Muscle of leg (tissue), 11 donors: ENCODE data around the gene FOXB1. TPM values are rescaled to one million over a fixed set of nuclear protein-coding genes. Genes with fewer than 3 reads are reported as not detected.

ENCODE experiments used
- DNase-seq: peaks from one replicate; pipeline ENCODE4 v3.0.0; 2013
- H3K27ac ChIP-seq: one replicate; pipeline ENCODE4 v1.5.1; 2013; ENCODE audit warnings: mild to moderate bottlenecking, low read length, control low read depth
- H3K27me3 ChIP-seq: one replicate; pipeline ENCODE4 v1.6.1; 2013; ENCODE audit warnings: low read length; ENCODE audit not compliant: control insufficient read depth, insufficient read depth
- H3K36me3 ChIP-seq: one replicate; pipeline ENCODE4 v1.6.1; 2013; ENCODE audit warnings: low read length; ENCODE audit not compliant: control insufficient read depth, insufficient read depth
- H3K4me1 ChIP-seq: one replicate; pipeline ENCODE4 v1.6.1; 2013; ENCODE audit warnings: low read length; ENCODE audit not compliant: control insufficient read depth, insufficient read depth
- H3K4me3 ChIP-seq: one replicate; pipeline ENCODE4 v1.5.1; 2013; ENCODE audit warnings: low read length, control low read depth
- H3K9me3 ChIP-seq: replicated peaks from 2 replicates; pipeline ENCODE4 v1.6.1; 2013; ENCODE audit warnings: low read depth, low read length; ENCODE audit not compliant: control insufficient read depth
- WGBS: methylation state at CpG from one replicate; pipeline ENCODE4 v1.1.5; 2013; ENCODE audit warnings: missing lambda C conversion rate; ENCODE audit not compliant: insufficient coverage; 5-methylcytosine and 5-hydroxymethylcytosine counted together
- polyA plus RNA-seq, 8 donors: library from polyadenylated mRNA; unstranded; fragments of 120-200 nt; gene quantifications; one replicate each; pipeline versions ENCODE4 v1.2.1 to v1.2.3, GENCODE V29; 2013; ENCODE audit warnings: inconsistent platforms in 1 of 8, low replicate concordance in 1 of 8; ENCODE audit not compliant: insufficient read length in 8 of 8, insufficient read depth in 1 of 8
- total RNA-seq: library from RNA; stranded (reverse); fragments of 120-200 nt; gene quantifications from one replicate; pipeline ENCODE4 v1.2.4, GENCODE V29; 2013

The FOXB1 gene
- total and polyA plus RNA-seq, 9 donors: not detected

- H3K36me3 ChIP-seq: no peaks in the 10 kb centered on the region
- H3K27me3 ChIP-seq: peaks cover 63% of the 10 kb centered on the region
- no peak for DNase-seq
- WGBS: no CpG with 5 or more reads among the region's 2 CpGs
- H3K27ac ChIP-seq: no peak overlapping the region
- H3K9me3 ChIP-seq: no peaks in the 10 kb centered on the region
- H3K4me1 ChIP-seq: peaks cover 7% of the 10 kb centered on the region
- H3K4me3 ChIP-seq: no peak overlapping the region
Observed at GRCh38 chr15:59991834-59992233, 12.3 kb upstream of the FOXB1 start.

- no peaks in the 10 kb centered on the region for H3K9me3 ChIP-seq
- peaks cover 67% of the 10 kb centered on the region for H3K27me3 ChIP-seq
Observed at GRCh38 chr15:59993041-59993750, 10.9 kb upstream of the FOXB1 start.

DNA sequence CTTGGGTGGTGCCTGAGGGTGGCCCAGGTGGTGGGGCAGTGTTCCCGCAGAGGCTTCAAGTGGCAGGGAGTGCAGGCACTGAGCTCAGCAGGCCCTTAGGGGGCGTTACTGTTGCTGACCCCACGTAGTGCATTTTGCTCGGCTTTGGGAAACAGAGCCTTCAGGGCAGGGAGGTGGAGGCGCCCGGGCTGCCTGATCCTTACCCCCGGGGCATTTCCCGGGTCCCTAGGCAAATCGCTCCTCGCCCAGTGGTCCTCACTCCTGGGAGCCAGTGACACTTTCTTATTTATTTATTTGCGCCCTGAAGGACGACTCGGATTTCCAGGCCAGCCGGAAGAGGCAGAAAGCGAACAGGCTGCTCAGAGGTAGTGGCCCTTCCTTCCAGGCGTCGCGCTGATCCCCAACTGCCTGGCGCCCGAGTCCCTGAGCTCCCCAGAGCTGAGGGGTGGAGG lies 10.1 kb upstream of the FOXB1 start:
- Histone ChIP-seq H3K4me1 (peaks cover 10% of the 10 kb centered on the region), H3K27me3 (peaks cover 71% of the 10 kb centered on the region), H3K4me3 (no peak overlapping the region), H3K9me3 (no peaks in the 10 kb centered on the region), H3K36me3 (no peaks in the 10 kb centered on the region), H3K27ac (no peak overlapping the region)
- 0% methylated on average over 14 of the region's 20 CpGs for WGBS
- no peak for DNase-seq

More at GRCh38 chr15:59993041-59993750, 10.9 kb upstream of the FOXB1 start:
- WGBS: 20% methylated on average over 14 of the region's 35 CpGs
- Histone ChIP-seq H3K4me3 (no peak overlapping the region), H3K27ac (no peak overlapping the region), H3K36me3 (no peaks in the 10 kb centered on the region), H3K4me1 (peaks cover 10% of the 10 kb centered on the region)
- no peak for DNase-seq

DNA sequence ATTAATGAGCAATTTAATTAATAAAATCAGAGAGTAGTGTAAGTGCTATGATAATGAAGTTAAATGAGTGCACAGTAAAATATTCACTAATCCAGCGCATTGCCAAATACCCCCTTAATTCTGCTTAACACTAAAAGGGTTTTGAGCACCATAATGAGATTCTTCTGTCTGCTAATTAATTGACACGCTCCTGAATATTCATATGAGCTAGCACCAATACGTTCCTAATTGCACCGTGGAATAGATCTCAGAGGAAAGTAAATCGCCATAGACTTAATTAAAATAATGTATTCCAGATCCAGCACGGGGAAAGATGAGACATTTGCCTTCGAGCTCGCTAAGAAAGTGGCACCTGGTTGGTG lies 9.6 kb upstream of the FOXB1 start:
- 0% methylated on average over 3 of the region's 8 CpGs for WGBS
- H3K27me3 ChIP-seq: peaks cover 73% of the 10 kb centered on the region

GRCh38 chr15:59994888-59995557 lies 9.1 kb upstream of the FOXB1 start:
- H3K4me1 ChIP-seq: peaks cover 10% of the 10 kb centered on the region
- H3K9me3 ChIP-seq: no peaks in the 10 kb centered on the region
- peaks cover 78% of the 10 kb centered on the region for H3K27me3 ChIP-seq
- 2% methylated on average over 34 of the region's 41 CpGs for WGBS
- H3K4me3 ChIP-seq: no peak overlapping the region
- no peak for DNase-seq
- no peak overlapping the region for H3K27ac ChIP-seq
- no peaks in the 10 kb centered on the region for H3K36me3 ChIP-seq

More for the DNA sequence above, 9.6 kb upstream of the FOXB1 start:
- Histone ChIP-seq H3K4me1 (peaks cover 10% of the 10 kb centered on the region), H3K9me3 (no peaks in the 10 kb centered on the region), H3K4me3 (no peak overlapping the region), H3K27ac (no peak overlapping the region), H3K36me3 (no peaks in the 10 kb centered on the region)
- no peak for DNase-seq

- no peak overlapping the region for H3K4me3 ChIP-seq
- no peaks in the 10 kb centered on the region for H3K9me3 ChIP-seq
- no CpG with 5 or more reads among the region's 24 CpGs for WGBS
- H3K4me1 ChIP-seq: peaks cover 10% of the 10 kb centered on the region
- H3K27ac ChIP-seq: no peak overlapping the region
- peaks cover 83% of the 10 kb centered on the region for H3K27me3 ChIP-seq
- no peaks in the 10 kb centered on the region for H3K36me3 ChIP-seq
- no peak for DNase-seq
Observed at GRCh38 chr15:59995568-59996297, 8.4 kb upstream of the FOXB1 start.

- DNase-seq: no peak
- no peaks in the 10 kb centered on the region for H3K9me3 ChIP-seq
- H3K4me1 ChIP-seq: peaks cover 10% of the 10 kb centered on the region
- 2% methylated on average over 15 of the region's 27 CpGs for WGBS
- H3K4me3 ChIP-seq: no peak overlapping the region
- H3K27me3 ChIP-seq: peaks cover 87% of the 10 kb centered on the region
- no peaks in the 10 kb centered on the region for H3K36me3 ChIP-seq
- no peak overlapping the region for H3K27ac ChIP-seq
Observed at GRCh38 chr15:59996298-59997041, 7.6 kb upstream of the FOXB1 start.

- DNase-seq: no peak
- Histone ChIP-seq H3K27me3 (peaks cover 90% of the 10 kb centered on the region), H3K9me3 (no peaks in the 10 kb centered on the region), H3K4me1 (peaks cover 10% of the 10 kb centered on the region), H3K36me3 (no peaks in the 10 kb centered on the region), H3K4me3 (no peak overlapping the region), H3K27ac (no peak overlapping the region)
- WGBS: 0% methylated on average over 28 of the region's 36 CpGs
Observed at GRCh38 chr15:59997070-59997701, 6.9 kb upstream of the FOXB1 start.

- H3K36me3 ChIP-seq: no peaks in the 10 kb centered on the region
- peaks cover 93% of the 10 kb centered on the region for H3K27me3 ChIP-seq
- H3K4me1 ChIP-seq: peaks cover 10% of the 10 kb centered on the region
- no peak overlapping the region for H3K4me3 ChIP-seq
- no peak for DNase-seq
- H3K9me3 ChIP-seq: no peaks in the 10 kb centered on the region
- no peak overlapping the region for H3K27ac ChIP-seq
- 3% methylated on average over 7 of the region's 8 CpGs for WGBS
Observed at GRCh38 chr15:59998305-59998949, 5.7 kb upstream of the FOXB1 start.
